Posterior vena cava (tissue), 2 donors: ENCODE measurements around the gene CDC20. TPM values are rescaled to one million over a fixed set of nuclear protein-coding genes. Genes with fewer than 3 reads are reported as not detected.
A peak's percentile ranks its signal among the peaks of the same experiment; 100 is the strongest.

Experiments used
- DNase-seq: peaks from one replicate; pipeline ENCODE4 v3.0.0-alpha.2; 2020; ENCODE audit warnings: low spot score
- intact Hi-C, 2 donors: fragments of 100-400 bp; cut with DNase I; formaldehyde crosslinking; loops; one replicate each; pipeline versions ENCODE4 v1.14.1 to v1.14.2; 2022 to 2023
- total RNA-seq, 2 donors: library from RNA; stranded (reverse); fragmentation: NEBNext Ultra II Directional; extraction: Animal tissue kit (Norgen Biotek cat#: 25700); gene quantifications; one replicate each; pipeline ENCODE4 v1.2.1, GENCODE V29; 2021
- donor health status: DM: yes; HTN: yes; CAD: no.
- donor health status: DM: yes; HTN: yes; CAD: no.

CDC20 gene
- total RNA-seq, 2 donors from 2014 or later: 0.95 to 1.0 TPM

DNA sequence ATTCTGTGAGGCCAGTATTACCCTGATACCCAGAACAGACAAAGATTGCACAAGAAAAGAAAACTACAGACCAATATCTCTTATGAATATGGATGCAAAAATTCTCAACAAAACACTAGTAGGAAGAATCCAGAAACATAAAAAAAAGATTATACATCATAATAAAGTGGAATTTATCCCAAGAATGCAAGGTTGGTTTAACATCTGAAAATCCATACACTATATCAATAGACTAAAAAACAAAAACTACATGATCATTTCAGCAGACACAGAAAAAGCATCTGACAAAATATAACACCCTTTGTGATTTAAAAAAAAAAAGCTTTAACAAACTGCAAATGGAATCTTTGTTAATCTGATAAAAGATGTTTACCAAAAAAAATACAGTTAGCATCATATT lies 33.4 kb upstream of the CDC20 start:
- DNase-seq: no peak
- intact Hi-C loops: loop anchor here in 1 of 2 donors (5.0 kb wide), 1 partner anchor 48 kb away; no protein-coding TSS in a partner anchor

GRCh38 chr1:43327549-43328292 lies 31.1 kb upstream of the CDC20 start:
- intact Hi-C loops: loop anchor here in 1 of 2 donors (5.0 kb wide), 1 partner anchor 50 kb away; no protein-coding TSS in a partner anchor

DNA sequence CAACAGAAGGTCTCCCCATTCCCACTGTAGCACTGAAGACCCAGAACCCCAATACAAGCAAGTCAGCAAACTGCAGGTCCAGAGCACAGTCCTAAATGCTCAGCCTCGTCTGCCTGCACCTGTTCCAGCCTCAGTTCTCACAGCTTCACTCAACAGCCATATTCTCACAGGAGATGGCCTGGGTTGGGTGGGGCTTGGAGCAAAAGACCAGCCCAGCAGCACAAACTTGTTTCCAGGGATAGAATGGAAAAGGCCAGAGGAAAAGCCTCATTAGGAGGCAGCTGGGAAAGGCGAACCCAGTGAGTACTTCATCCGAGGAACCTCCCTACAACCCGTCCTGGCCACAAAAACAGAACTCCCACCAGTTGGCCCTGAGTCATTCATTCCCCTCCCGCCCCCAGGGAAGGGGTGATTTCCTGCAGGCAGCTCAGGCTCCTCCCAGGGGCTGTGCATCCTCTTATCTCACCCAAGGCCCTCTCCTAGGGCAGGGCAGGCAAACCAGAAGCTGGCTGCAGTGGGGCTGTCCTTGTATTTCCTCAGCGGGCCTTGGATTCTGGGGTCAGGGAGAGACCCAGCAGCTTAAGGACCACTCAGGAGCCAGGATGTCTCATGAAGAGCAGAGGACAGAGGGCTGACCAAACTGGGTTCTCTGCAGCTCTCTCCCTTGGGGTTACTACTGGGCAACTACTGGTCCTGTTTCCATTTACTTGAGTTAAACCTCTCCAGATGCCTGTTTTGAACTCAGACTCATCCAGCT lies 28.6 kb upstream of the CDC20 start:
- intact Hi-C loops: loop anchor here in 1 of 2 donors (5.0 kb wide), 1 partner anchor 53 kb away; no protein-coding TSS in a partner anchor
- peak; percentile 92 for DNase-seq

More at GRCh38 chr1:43327549-43328292, 31.1 kb upstream of the CDC20 start:
- no peak for DNase-seq

DNA sequence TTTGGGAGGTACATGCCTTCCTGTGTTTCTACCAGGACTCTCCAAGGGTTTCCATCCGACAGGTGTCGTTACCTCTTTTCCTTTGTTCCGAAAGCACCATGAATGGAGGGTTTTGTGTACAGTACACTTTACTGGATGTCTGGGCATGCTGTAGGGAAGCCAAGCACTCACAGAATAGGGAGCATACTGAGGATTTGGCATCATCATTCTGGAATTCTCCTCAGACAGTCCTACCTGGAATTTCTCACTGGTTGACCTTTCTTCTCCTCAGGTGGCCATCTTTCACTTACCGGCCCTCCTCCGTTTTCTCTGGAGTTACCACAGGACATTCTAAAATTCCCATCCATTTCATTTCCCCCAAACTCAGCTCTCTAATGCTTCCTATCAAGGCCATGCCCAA lies 27.1 kb upstream of the CDC20 start:
- no peak for DNase-seq
- intact Hi-C loops: no loop called here

DNA sequence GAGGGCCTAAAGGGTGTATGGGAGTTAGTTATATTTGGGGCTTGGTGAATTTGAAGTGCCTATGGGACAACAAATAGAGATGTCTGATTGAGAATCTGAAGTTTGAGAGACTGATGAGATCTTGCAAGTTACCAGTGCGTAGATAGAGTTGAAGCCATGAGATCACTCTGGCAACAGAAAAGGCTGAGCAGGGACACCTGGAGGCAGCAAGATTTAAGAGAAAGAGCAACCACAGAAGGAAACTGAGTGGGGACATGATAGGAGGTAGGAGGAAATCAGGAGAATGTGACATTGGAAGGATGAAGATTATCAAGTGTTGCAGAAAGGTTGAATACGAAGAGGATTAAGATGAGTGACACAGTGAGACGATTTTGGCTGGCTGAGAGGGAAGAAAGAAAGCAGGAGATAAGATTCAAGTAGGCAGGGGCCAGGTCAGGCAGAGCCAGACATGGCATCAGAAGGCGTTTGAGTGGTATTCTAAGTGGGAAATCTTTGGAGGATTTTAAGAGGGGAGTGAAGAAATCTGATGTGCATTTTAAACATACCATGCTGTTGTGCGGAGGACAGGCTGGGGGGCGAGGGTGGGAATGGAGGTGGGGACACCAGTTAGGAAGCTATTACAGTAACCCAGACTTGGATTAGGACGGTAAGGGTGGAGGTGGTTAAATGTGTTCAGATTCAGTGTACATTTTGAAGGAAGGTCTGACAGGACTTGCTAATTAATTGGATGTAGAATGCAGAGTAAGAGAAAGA lies 24.2 kb upstream of the CDC20 start:
- peak; percentile 34 for DNase-seq
- intact Hi-C loops: no loop called here

- DNase-seq: no peak
- intact Hi-C loops: no loop called here
These were observed 21.2 kb upstream of the CDC20 start, which contains the start of gene MPL for GRCh38 chr1:43337588-43337987. TSS of gene MPL (plus strand) at chr1:43337818. CDS start at chr1:43337849, 31 bp downstream.

GRCh38 chr1:43338001-43338400 lies 20.8 kb upstream of the CDC20 start:
- DNase-seq: no peak
- intact Hi-C loops: no loop called here

GRCh38 chr1:43339584-43340232 lies 19.1 kb upstream of the CDC20 start:
- intact Hi-C loops: no loop called here
- no peak for DNase-seq

- intact Hi-C loops: no loop called here
- no peak for DNase-seq
These were observed 18.2 kb upstream of the CDC20 start for GRCh38 chr1:43340559-43340958.

DNA sequence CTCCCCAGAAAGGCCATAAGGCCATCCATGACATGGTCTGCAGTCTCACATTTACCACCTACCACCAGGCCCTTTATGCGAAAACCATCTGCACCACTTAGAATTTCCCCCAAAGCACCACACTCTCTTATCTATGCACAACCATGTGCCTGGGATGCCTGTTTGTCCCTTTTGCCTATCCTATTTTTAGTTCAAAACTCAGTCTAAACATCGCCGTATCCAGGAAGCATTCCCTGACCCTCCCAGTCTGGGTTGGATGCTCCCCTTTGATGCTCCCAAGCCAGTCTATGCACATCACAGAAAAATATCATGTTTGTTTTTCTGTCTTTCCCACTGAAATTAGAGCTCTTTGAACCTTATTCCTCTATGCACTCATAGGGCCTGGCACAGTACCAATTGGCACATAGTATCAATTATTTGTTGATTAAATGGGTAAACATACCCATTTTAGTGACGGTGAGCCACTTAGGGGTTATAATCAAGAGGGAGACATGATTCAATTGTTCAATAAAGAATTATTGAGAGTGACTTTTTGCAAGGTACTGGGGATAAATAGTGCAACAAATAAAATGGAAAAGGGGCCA lies 14.4 kb upstream of the CDC20 start:
- intact Hi-C loops: no loop called here
- no peak for DNase-seq

DNA sequence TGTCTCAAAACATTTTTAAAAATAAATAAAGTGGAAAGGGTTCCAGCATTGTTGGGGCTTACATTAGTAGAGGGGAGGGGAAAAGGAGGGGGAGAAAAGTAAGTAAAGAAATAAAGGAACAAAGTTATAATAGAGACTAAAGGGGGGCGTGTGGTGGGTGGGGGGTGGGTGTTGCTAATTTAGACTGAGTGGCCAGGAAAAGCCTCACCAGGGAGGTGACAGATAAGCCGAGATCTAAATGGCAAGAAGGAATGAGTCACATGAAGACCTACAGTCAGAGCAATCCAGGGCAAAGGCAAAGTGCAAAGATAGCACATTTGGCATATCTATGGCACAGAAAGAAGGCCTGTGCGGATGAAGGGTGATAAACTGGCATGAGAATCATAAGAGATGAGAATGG lies 13.7 kb upstream of the CDC20 start:
- no peak for DNase-seq
- intact Hi-C loops: no loop called here

GRCh38 chr1:43346636-43347035 lies 12.1 kb upstream of the CDC20 start:
- intact Hi-C loops: no loop called here
- DNase-seq: no peak

DNA sequence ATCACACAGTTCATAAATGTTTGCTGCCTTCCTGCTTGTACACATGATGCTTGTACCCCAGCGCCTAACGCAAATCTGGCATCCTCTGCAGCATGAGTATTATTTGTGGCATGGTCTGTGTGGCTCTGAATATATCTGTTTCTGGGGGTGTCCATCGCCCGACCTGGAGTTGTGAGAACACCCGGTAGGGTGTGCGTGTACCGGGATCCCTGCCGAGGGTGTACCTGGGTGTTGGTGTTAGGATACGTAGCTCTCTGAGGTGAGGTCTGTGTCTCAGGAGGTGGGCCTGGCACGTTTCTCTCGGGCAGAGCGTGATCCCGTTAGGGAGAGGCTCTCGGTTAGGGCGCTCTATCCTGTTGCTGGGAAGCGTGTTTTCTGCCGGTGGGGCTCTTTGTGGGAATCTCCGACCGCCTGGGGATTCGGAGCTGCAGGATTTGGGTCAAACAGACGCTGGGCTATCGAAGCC lies 10.4 kb upstream of the CDC20 start:
- DNase-seq: no peak
- intact Hi-C loops: no loop called here

- peak; percentile 88 for DNase-seq
- intact Hi-C loops: no loop called here
These were observed 9.8 kb upstream of the CDC20 start for GRCh38 chr1:43348809-43349593.

DNA sequence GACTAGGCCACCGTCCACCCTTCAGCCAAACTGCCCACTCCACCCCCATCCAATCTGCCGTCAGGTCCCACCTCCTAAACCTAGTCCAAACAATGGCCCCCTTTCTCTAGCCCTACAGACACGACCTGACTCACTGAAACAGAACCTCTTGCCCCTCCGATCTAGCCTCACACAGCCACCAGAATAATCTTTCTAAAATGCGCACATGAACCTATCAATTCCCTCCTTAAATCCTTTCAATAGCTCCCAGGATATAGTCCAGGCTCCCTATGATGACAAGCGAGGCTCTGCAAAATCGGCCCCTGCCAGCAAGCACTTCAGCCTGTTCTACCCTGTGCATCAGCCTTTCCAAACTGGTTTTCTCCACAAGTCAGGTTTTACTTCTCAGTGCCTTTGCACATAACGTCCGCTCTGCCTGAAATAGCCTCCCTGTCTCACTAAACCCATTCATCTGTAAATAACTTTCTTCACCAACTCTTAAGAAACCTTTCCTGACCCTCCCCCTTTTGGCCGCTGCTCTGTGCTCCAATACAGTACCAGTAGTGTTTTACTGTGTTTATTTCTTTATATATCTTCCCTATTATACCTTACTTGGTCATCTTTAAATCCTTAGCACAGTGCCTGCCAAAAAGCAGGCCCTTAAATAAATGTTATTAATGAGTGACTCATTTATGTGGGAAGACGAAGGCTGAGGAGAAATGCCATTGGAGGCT lies 9.0 kb upstream of the CDC20 start:
- intact Hi-C loops: no loop called here
- DNase-seq: no peak

GRCh38 chr1:43350976-43351375 lies 7.8 kb upstream of the CDC20 start:
- intact Hi-C loops: no loop called here
- no peak for DNase-seq
